Panc1 (cell line): ENCODE measurements around the gene NUP93. TPM values are rescaled to one million over a fixed set of nuclear protein-coding genes. Genes with fewer than 3 reads are reported as not detected.

Experiments used
- ATAC-seq: fragments of 200-7000 bp; cut with Tn5 transposase; 2 replicates; pipeline ENCODE4 v1.9.1; 2020; ENCODE audit warnings: mild to moderate bottlenecking, moderate library complexity
- BruUV-seq: library from RNA; stranded (reverse); fragments of 400-500 nt; replicated peaks from 2 replicates; lab custom pipeline; 2021; lab: Mats Ljungman, UMichigan
- CTCF ChIA-PET: fragments of 300-600 bp; sonication (Branson Sonifier 250); formaldehyde crosslinking; loops from one replicate; lab custom pipeline; 2022; ENCODE audit warnings: antibody characterized with exemption; lab: Charles Lee
- POLR2A ChIA-PET: fragments of 300-600 bp; sonication (Branson Sonifier 250); formaldehyde crosslinking; loops from one replicate; lab custom pipeline; 2022; ENCODE audit warnings: antibody characterized with exemption; lab: Charles Lee
- DNase-seq: peaks from one replicate; pipeline ENCODE4 v3.0.0-alpha.2; 2010; ENCODE audit warnings: low read depth, low spot score
- H3K27ac ChIP-seq: 2 replicates; pipeline ENCODE4 v1.5.1; 2011; ENCODE audit warnings: mild to moderate bottlenecking, low read length, inconsistent platforms
- H3K27me3 ChIP-seq: fragments of 200-500 bp; sonication (Bioruptor generic); 2 replicates; pipeline ENCODE4 v1.6.0; 2014; ENCODE audit warnings: low read length, inconsistent platforms; ENCODE audit not compliant: control insufficient read depth, insufficient read depth
- H3K36me3 ChIP-seq: fragments of 200-500 bp; sonication (Bioruptor generic); 2 replicates; pipeline ENCODE4 v1.5.1; 2014; ENCODE audit warnings: inconsistent platforms, mild to moderate bottlenecking, low read length, moderate library complexity; ENCODE audit not compliant: control insufficient read depth, insufficient read depth
- H3K4me1 ChIP-seq: 2 replicates; pipeline ENCODE4 v1.5.1; 2011; ENCODE audit warnings: inconsistent platforms, mild to moderate bottlenecking, low read length, moderate library complexity; ENCODE audit not compliant: control insufficient read depth, insufficient read depth
- H3K4me3 ChIP-seq, 2 experiments: 2 replicates each; pipeline ENCODE4 v1.5.1; 2011 to 2012; ENCODE audit warnings: low read depth in 2 of 2, low read length in 2 of 2, mild to moderate bottlenecking in 2 of 2, inconsistent platforms in 1 of 2, moderate library complexity in 1 of 2
- H3K9me3 ChIP-seq: fragments of 200-500 bp; sonication (Bioruptor generic); 2 replicates; pipeline ENCODE4 v1.5.1; 2014; ENCODE audit warnings: low read depth, mild to moderate bottlenecking, inconsistent platforms, low read length, moderate library complexity; ENCODE audit not compliant: control insufficient read depth, insufficient read depth
- CTCF ChIP-seq: fragments of 450-650 bp; IDR thresholded peaks from 2 replicates; pipeline ENCODE4 v1.5.1; 2017; ENCODE audit warnings: mild to moderate bottlenecking
- POLR2AphosphoS5 ChIP-seq: IDR thresholded peaks from 2 replicates; pipeline ENCODE4 v1.6.1; 2012; ENCODE audit warnings: mild to moderate bottlenecking, low read depth, low read length, moderate library complexity
- REST ChIP-seq, 2 experiments: IDR thresholded peaks; 2 replicates each; pipeline ENCODE4 v1.6.1; 2011 to 2012; ENCODE audit warnings: low read depth in 2 of 2, control low read depth in 1 of 2, low read length in 1 of 2, mild to moderate bottlenecking in 1 of 2, moderate library complexity in 1 of 2; ENCODE audit not compliant: insufficient read depth in 1 of 2
- SIN3A ChIP-seq: IDR thresholded peaks from 2 replicates; pipeline ENCODE4 v1.6.1; 2012; ENCODE audit warnings: low read depth, mild to moderate bottlenecking, low read length, moderate library complexity, borderline replicate concordance; ENCODE audit not compliant: insufficient read depth
- TCF7L2 ChIP-seq: IDR thresholded peaks from 2 replicates; pipeline ENCODE4 v1.6.1; 2011; ENCODE audit warnings: mild to moderate bottlenecking, low read depth, low read length, inconsistent platforms
- in situ Hi-C: cut with HindIII; loops from 2 replicates; pipeline ENCODE4 v1.10.0; 2016; ENCODE audit warnings: low sequenced_read_pairs, low pct_unique_long_range_greater_than_20kb
- intact Hi-C: fragments of 100-400 bp; cut with micrococcal nuclease; formaldehyde crosslinking; loops from one replicate; pipeline ENCODE4 v1.10.0; 2022; ENCODE audit not compliant: unreplicated experiment
- total RNA-seq: library from RNA; stranded (reverse); gene quantifications from one replicate; pipeline ENCODE4 v1.2.1, GENCODE V29; 2021; ENCODE audit not compliant: unreplicated experiment

The NUP93 gene
- total RNA-seq, 1 experiment from 2014 or later: 88.5 TPM

- Histone ChIP-seq H3K4me1 (no peaks in the 10 kb centered on the region), H3K9me3 (no peaks in the 10 kb centered on the region), H3K27ac (no peak overlapping the region), H3K27me3 (no peaks in the 10 kb centered on the region), H3K4me3 (no peak overlapping the region), H3K36me3 (no peaks in the 10 kb centered on the region)
- in situ Hi-C loops (no loop called here), intact Hi-C loops (loop anchor here (10.0 kb wide), 1 partner anchor 56 kb away; the partner anchor contains the start of gene HERPUD1)
- no TSS peak for BruUV-seq
- ATAC-seq (no peak), DNase-seq (no peak)
- ChIA-PET POLR2A (no interaction called here), CTCF (no interaction called here)
- TF ChIP-seq CTCF: no peak
- TF ChIP-seq REST (IDR thresholded peaks at IDR 0.05; ENCODE audit: insufficient read depth in 1 of 2, low read depth in 2 of 2, low read length in 1 of 2): no peak
- no peak for TF ChIP-seq POLR2AphosphoS5
- TF ChIP-seq TCF7L2: no peak
- TF ChIP-seq SIN3A: no peak
Observed at GRCh38 chr16:56878282-56878854, 148.4 kb downstream of the NUP93 start.

GRCh38 chr16:56879276-56879675, 149.3 kb downstream of the NUP93 start:
- no peak overlapping the region for H3K27ac ChIP-seq
- no TSS peak for BruUV-seq
- no peaks in the 10 kb centered on the region for H3K4me1 ChIP-seq
- no peak for TF ChIP-seq SIN3A
- TF ChIP-seq REST (IDR thresholded peaks at IDR 0.05; ENCODE audit: insufficient read depth in 1 of 2, low read depth in 2 of 2, low read length in 1 of 2): no peak
- no peak for TF ChIP-seq CTCF
- TF ChIP-seq TCF7L2: no peak
- no peak for TF ChIP-seq POLR2AphosphoS5
- ATAC-seq: no peak
- CTCF ChIA-PET: no interaction called here
- intact Hi-C loops (loop anchor here (10.0 kb wide), 1 partner anchor 56 kb away; the partner anchor contains the start of gene HERPUD1), in situ Hi-C loops (no loop called here)
- H3K27me3 ChIP-seq: no peaks in the 10 kb centered on the region
- H3K4me3 ChIP-seq: no peak overlapping the region
- POLR2A ChIA-PET: interaction anchor here (0.6 kb wide), 1 partner anchor 155 kb away, joined by 4 read pairs; no protein-coding TSS in a partner anchor
- no peak for DNase-seq
- H3K36me3 ChIP-seq: no peaks in the 10 kb centered on the region
- no peaks in the 10 kb centered on the region for H3K9me3 ChIP-seq
